Mesendoderm (in vitro differentiated cells): ENCODE measurements around the gene S100A8.

ENCODE experiments used
- DNase-seq: peaks from one replicate; pipeline ENCODE4 v3.0.0; 2013
- H2AK5ac ChIP-seq: 2 replicates; pipeline ENCODE4 v1.6.1; 2013; ENCODE audit warnings: low read length, inconsistent platforms
- H2BK120ac ChIP-seq: 2 replicates; pipeline ENCODE4 v1.6.1; 2013; ENCODE audit warnings: low read depth, mild to moderate bottlenecking, low read length, moderate library complexity, mixed read lengths
- H2BK15ac ChIP-seq: replicated peaks from 2 replicates; pipeline ENCODE4 v1.6.1; 2013; ENCODE audit warnings: low read depth, mild to moderate bottlenecking, moderate library complexity
- H2BK5ac ChIP-seq: 2 replicates; pipeline ENCODE4 v1.6.1; 2013; ENCODE audit warnings: low read length, inconsistent platforms
- H3K18ac ChIP-seq: 2 replicates; pipeline ENCODE4 v1.6.1; 2013; ENCODE audit warnings: mild to moderate bottlenecking, low read length, mixed read lengths
- H3K23ac ChIP-seq: one replicate; pipeline ENCODE4 v1.6.1; 2013; ENCODE audit warnings: low read length
- H3K27ac ChIP-seq: 2 replicates; pipeline ENCODE4 v1.5.1; 2013; ENCODE audit warnings: low read depth, mild to moderate bottlenecking, inconsistent platforms, low read length, moderate library complexity
- H3K27me3 ChIP-seq: 2 replicates; pipeline ENCODE4 v1.6.1; 2013; ENCODE audit warnings: low read length, control low read depth, mild to moderate bottlenecking, inconsistent platforms; ENCODE audit not compliant: insufficient read depth, poor library complexity
- H3K36me3 ChIP-seq: 2 replicates; pipeline ENCODE4 v1.6.1; 2013; ENCODE audit warnings: low read length, inconsistent platforms; ENCODE audit not compliant: control insufficient read depth, insufficient read depth
- H3K4ac ChIP-seq: one replicate; pipeline ENCODE4 v1.6.1; 2013; ENCODE audit warnings: low read depth, mild to moderate bottlenecking, low read length, moderate library complexity
- H3K4me1 ChIP-seq: 2 replicates; pipeline ENCODE4 v1.6.1; 2013; ENCODE audit warnings: low read depth, low read length, inconsistent platforms; ENCODE audit not compliant: control insufficient read depth
- H3K4me2 ChIP-seq: 2 replicates; pipeline ENCODE4 v1.6.1; 2013; ENCODE audit warnings: low read length
- H3K4me3 ChIP-seq: 2 replicates; pipeline ENCODE4 v1.5.1; 2013; ENCODE audit warnings: mild to moderate bottlenecking, low read length
- H3K56ac ChIP-seq: one replicate; pipeline ENCODE4 v1.6.1; 2013; ENCODE audit warnings: low read length
- H3K79me1 ChIP-seq: 2 replicates; pipeline ENCODE4 v1.6.1; 2013; ENCODE audit warnings: low read length, inconsistent platforms
- H3K79me2 ChIP-seq: 2 replicates; pipeline ENCODE4 v1.6.1; 2013; ENCODE audit warnings: mild to moderate bottlenecking, low read length; ENCODE audit not compliant: control insufficient read depth, insufficient read depth
- H3K9ac ChIP-seq: 2 replicates; pipeline ENCODE4 v1.6.1; 2013; ENCODE audit warnings: low read length, inconsistent platforms
- H4K5ac ChIP-seq: one replicate; pipeline ENCODE4 v1.6.1; 2013; ENCODE audit warnings: low read length
- H4K8ac ChIP-seq: one replicate; pipeline ENCODE4 v1.6.1; 2013; ENCODE audit warnings: low read depth, mild to moderate bottlenecking, control low read depth, low read length, moderate library complexity
- WGBS: extraction: QIAGEN DNeasy Blood & Tissue Kit; methylation state at CpG from one replicate; pipeline ENCODE4 v1.1.7; 2013; ENCODE audit warnings: low lambda C conversion rate, missing lambda C conversion rate; ENCODE audit not compliant: insufficient coverage; ENCODE audit errors: extremely low coverage; 5-methylcytosine and 5-hydroxymethylcytosine counted together

Gene S100A8

GRCh38 chr1:153367090-153367489 lies 23.8 kb downstream of the S100A8 start:
- H3K27ac ChIP-seq, result no peak overlapping the region
- H3K4ac ChIP-seq, result no peak overlapping the region
- H3K79me2 ChIP-seq, result no peaks in the 10 kb centered on the region
- H2BK120ac ChIP-seq, result no peak overlapping the region
- WGBS, result no CpG with 5 or more reads among the region's 2 CpGs
- no peak overlapping the region for H3K23ac ChIP-seq
- H3K4me3 ChIP-seq, result no peak overlapping the region
- H4K8ac ChIP-seq, result no peak overlapping the region
- H3K18ac ChIP-seq, result no peak overlapping the region
- no peak overlapping the region for H2AK5ac ChIP-seq
- no peaks in the 10 kb centered on the region for H3K79me1 ChIP-seq
- no peak overlapping the region for H2BK15ac ChIP-seq
- H3K56ac ChIP-seq, result no peak overlapping the region
- H3K9ac ChIP-seq, result no peak overlapping the region
- H3K4me2 ChIP-seq, result no peak overlapping the region
- H2BK5ac ChIP-seq, result no peak overlapping the region
- no peak for DNase-seq
- no peak overlapping the region for H4K5ac ChIP-seq
- H3K4me1 ChIP-seq, result no peaks in the 10 kb centered on the region
- H3K27me3 ChIP-seq, result no peaks in the 10 kb centered on the region
- no peaks in the 10 kb centered on the region for H3K36me3 ChIP-seq

DNA sequence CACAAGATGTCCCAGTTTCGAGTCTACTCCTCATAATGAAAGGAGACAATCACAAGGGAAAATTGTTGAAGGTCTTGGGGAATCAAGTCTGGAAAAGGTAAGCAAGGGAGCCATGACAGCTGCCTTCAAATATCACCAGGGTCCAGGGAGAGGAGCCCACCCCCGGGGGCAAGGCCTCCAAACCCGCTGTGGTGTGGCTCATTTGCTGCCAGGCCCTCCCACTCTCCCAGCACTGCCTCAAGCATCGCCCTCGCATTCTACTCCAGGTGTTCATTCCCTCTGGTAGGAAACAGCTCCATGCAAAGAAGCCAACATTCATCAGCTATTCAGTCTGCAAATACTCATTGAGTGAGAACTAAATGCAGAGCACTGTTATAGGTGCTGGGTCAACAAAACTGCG lies 24.6 kb downstream of the S100A8 start:
- no peaks in the 10 kb centered on the region for H3K36me3 ChIP-seq
- H3K9ac ChIP-seq, result no peak overlapping the region
- H2BK5ac ChIP-seq, result no peak overlapping the region
- H3K4me3 ChIP-seq, result no peak overlapping the region
- H3K79me2 ChIP-seq, result no peaks in the 10 kb centered on the region
- H2AK5ac ChIP-seq, result no peak overlapping the region
- DNase-seq, result no peak
- H3K27ac ChIP-seq, result no peak overlapping the region
- H3K56ac ChIP-seq, result no peak overlapping the region
- no peak overlapping the region for H4K8ac ChIP-seq
- no CpG with 5 or more reads among the region's 6 CpGs for WGBS
- no peak overlapping the region for H3K18ac ChIP-seq
- no peaks in the 10 kb centered on the region for H3K4me1 ChIP-seq
- no peak overlapping the region for H3K4ac ChIP-seq
- H3K79me1 ChIP-seq, result no peaks in the 10 kb centered on the region
- H3K23ac ChIP-seq, result no peak overlapping the region
- no peak overlapping the region for H4K5ac ChIP-seq
- no peak overlapping the region for H3K4me2 ChIP-seq
- H2BK15ac ChIP-seq, result no peak overlapping the region
- no peak overlapping the region for H2BK120ac ChIP-seq
- no peaks in the 10 kb centered on the region for H3K27me3 ChIP-seq

- no peak overlapping the region for H2AK5ac ChIP-seq
- no peak overlapping the region for H3K18ac ChIP-seq
- no peak for DNase-seq
- WGBS, result no CpG with 5 or more reads among the region's 8 CpGs
- no peaks in the 10 kb centered on the region for H3K36me3 ChIP-seq
- H3K4me3 ChIP-seq, result no peak overlapping the region
- no peak overlapping the region for H2BK5ac ChIP-seq
- no peaks in the 10 kb centered on the region for H3K79me1 ChIP-seq
- no peak overlapping the region for H4K5ac ChIP-seq
- H3K4ac ChIP-seq, result no peak overlapping the region
- no peak overlapping the region for H3K56ac ChIP-seq
- no peak overlapping the region for H3K9ac ChIP-seq
- H3K27ac ChIP-seq, result no peak overlapping the region
- H3K27me3 ChIP-seq, result no peaks in the 10 kb centered on the region
- no peak overlapping the region for H4K8ac ChIP-seq
- H2BK15ac ChIP-seq, result no peak overlapping the region
- H3K4me2 ChIP-seq, result no peak overlapping the region
- no peak overlapping the region for H2BK120ac ChIP-seq
- no peaks in the 10 kb centered on the region for H3K4me1 ChIP-seq
- no peaks in the 10 kb centered on the region for H3K79me2 ChIP-seq
- no peak overlapping the region for H3K23ac ChIP-seq
Measured at GRCh38 chr1:153365696-153366095, 25.2 kb downstream of the S100A8 start.

- Histone ChIP-seq H3K9ac (no peak overlapping the region), H2BK5ac (no peak overlapping the region), H3K56ac (no peak overlapping the region), H3K4me2 (no peak overlapping the region), H2BK120ac (no peak overlapping the region), H3K4me3 (no peak overlapping the region), H3K4me1 (no peaks in the 10 kb centered on the region), H3K27me3 (no peaks in the 10 kb centered on the region), H2BK15ac (no peak overlapping the region), H3K4ac (no peak overlapping the region), H3K18ac (no peak overlapping the region), H4K8ac (no peak overlapping the region), H3K23ac (no peak overlapping the region), H4K5ac (no peak overlapping the region), H3K79me2 (no peaks in the 10 kb centered on the region), H3K79me1 (no peaks in the 10 kb centered on the region), H3K27ac (no peak overlapping the region), H3K36me3 (no peaks in the 10 kb centered on the region), H2AK5ac (no peak overlapping the region)
- WGBS, result no CpG with 5 or more reads among the region's 12 CpGs
- DNase-seq, result no peak
Measured at GRCh38 chr1:153364766-153365666, 25.9 kb downstream of the S100A8 start.

GRCh38 chr1:153364156-153364555 lies 26.7 kb downstream of the S100A8 start:
- H3K4me3 ChIP-seq, result no peak overlapping the region
- no peak overlapping the region for H3K27ac ChIP-seq
- no peaks in the 10 kb centered on the region for H3K79me2 ChIP-seq
- H3K36me3 ChIP-seq, result no peaks in the 10 kb centered on the region
- H2BK120ac ChIP-seq, result no peak overlapping the region
- no peak overlapping the region for H4K8ac ChIP-seq
- no peak overlapping the region for H3K18ac ChIP-seq
- no peaks in the 10 kb centered on the region for H3K79me1 ChIP-seq
- H4K5ac ChIP-seq, result no peak overlapping the region
- H2BK5ac ChIP-seq, result no peak overlapping the region
- H3K4me2 ChIP-seq, result no peak overlapping the region
- no peak for DNase-seq
- no peak overlapping the region for H3K56ac ChIP-seq
- no peak overlapping the region for H2AK5ac ChIP-seq
- no peak overlapping the region for H3K4ac ChIP-seq
- no peaks in the 10 kb centered on the region for H3K27me3 ChIP-seq
- H3K4me1 ChIP-seq, result no peaks in the 10 kb centered on the region
- no peak overlapping the region for H3K23ac ChIP-seq
- no peak overlapping the region for H2BK15ac ChIP-seq
- H3K9ac ChIP-seq, result no peak overlapping the region

- Histone ChIP-seq H3K36me3 (no peaks in the 10 kb centered on the region), H3K27ac (no peak overlapping the region), H3K4me2 (no peak overlapping the region), H3K27me3 (no peaks in the 10 kb centered on the region), H2BK15ac (no peak overlapping the region), H3K56ac (no peak overlapping the region), H3K4me3 (no peak overlapping the region), H2BK120ac (no peak overlapping the region), H4K5ac (no peak overlapping the region), H3K23ac (no peak overlapping the region), H3K4me1 (no peaks in the 10 kb centered on the region), H3K9ac (no peak overlapping the region), H2AK5ac (no peak overlapping the region), H4K8ac (no peak overlapping the region), H3K79me2 (no peaks in the 10 kb centered on the region), H3K18ac (no peak overlapping the region), H3K4ac (no peak overlapping the region), H2BK5ac (no peak overlapping the region), H3K79me1 (no peaks in the 10 kb centered on the region)
- DNase-seq, result no peak
- no CpG with 5 or more reads among the region's 3 CpGs for WGBS
Measured at GRCh38 chr1:153363641-153364040, 27.2 kb downstream of the S100A8 start.
